Common myeloid progenitor, CD34-positive (primary cell): ENCODE measurements around the gene KLHDC7B.
A peak's percentile ranks its signal among the peaks of the same experiment; 100 is the strongest.
"Not testable (repeated sequence)": the region's sequence is repeated elsewhere in the genome, so short reads cannot be mapped to it uniquely, and the experiment has no call there.

ENCODE experiments used
- CTCF ChIA-PET: fragments of 350-600 bp; sonication (Branson Sonifier 250); formaldehyde crosslinking; loops from one replicate; lab custom pipeline; 2021; ENCODE audit warnings: antibody characterized with exemption; lab: Charles Lee
- POLR2A ChIA-PET: fragments of 350-600 bp; sonication (Branson Sonifier 250); formaldehyde crosslinking; loops from one replicate; lab custom pipeline; 2021; ENCODE audit warnings: antibody characterized with exemption; lab: Charles Lee
- DNase-seq, 3 donors: peaks; one replicate each; pipeline versions ENCODE4 v3.0.0 to v3.0.0-alpha.2; 2013
- H3K27ac ChIP-seq, 2 experiments: 1 replicate in 1 of 2; 2 replicates in 1 of 2; pipeline ENCODE4 v1.7.0; 2013; ENCODE audit warnings: inconsistent platforms in 2 of 2, low read length in 2 of 2, mild to moderate bottlenecking in 2 of 2, low read depth in 1 of 2, moderate library complexity in 1 of 2; ENCODE audit not compliant: severe bottlenecking in 2 of 2, insufficient read depth in 1 of 2, poor library complexity in 1 of 2
- H3K27me3 ChIP-seq, 5 experiments: replicated peaks in 2 of 5; 1 replicate in 3 of 5; 2 replicates in 2 of 5; pipeline versions ENCODE4 v1.6.1 to v1.7.0; 2013; ENCODE audit warnings: low read length in 4 of 5, mild to moderate bottlenecking in 2 of 5, moderate library complexity in 2 of 5, inconsistent platforms in 1 of 5; ENCODE audit not compliant: insufficient read depth in 5 of 5, control insufficient read depth in 4 of 5
- H3K36me3 ChIP-seq, 4 experiments: 1 replicate in 2 of 4; 2 replicates in 2 of 4; pipeline versions ENCODE4 v1.6.1 to v1.7.0; 2013; ENCODE audit warnings: low read length in 3 of 4, control low read depth in 1 of 4, mild to moderate bottlenecking in 1 of 4; ENCODE audit not compliant: control insufficient read depth in 4 of 4, insufficient read depth in 4 of 4
- H3K4me1 ChIP-seq, 4 experiments: 1 replicate in 3 of 4; 2 replicates in 1 of 4; pipeline versions ENCODE4 v1.6.1 to v1.7.1; 2013; ENCODE audit warnings: low read length in 3 of 4, mild to moderate bottlenecking in 3 of 4, control low read depth in 1 of 4, inconsistent platforms in 1 of 4, moderate library complexity in 1 of 4; ENCODE audit not compliant: control insufficient read depth in 4 of 4, insufficient read depth in 4 of 4; ENCODE audit errors: control extremely low read depth in 1 of 4
- H3K4me3 ChIP-seq, 7 experiments: 1 replicate in 4 of 7; 2 replicates in 3 of 7; pipeline versions ENCODE4 v1.5.1 to v1.7.0; 2013; ENCODE audit warnings: mild to moderate bottlenecking in 7 of 7, low read length in 6 of 7, moderate library complexity in 6 of 7, inconsistent platforms in 2 of 7, low read depth in 2 of 7, control low read depth in 1 of 7; ENCODE audit not compliant: insufficient read depth in 4 of 7, control insufficient read depth in 1 of 7; ENCODE audit errors: extremely low read depth in 1 of 7
- H3K9me3 ChIP-seq, 5 experiments: 1 replicate in 4 of 5; 2 replicates in 1 of 5; pipeline versions ENCODE4 v1.6.1 to v1.7.1; 2013; ENCODE audit warnings: low read length in 4 of 5, mild to moderate bottlenecking in 2 of 5, inconsistent platforms in 1 of 5, low read depth in 1 of 5, moderate library complexity in 1 of 5; ENCODE audit not compliant: control insufficient read depth in 4 of 5, insufficient read depth in 2 of 5; ENCODE audit errors: control extremely low read depth in 1 of 5
- WGBS: methylation state at CpG from one replicate; pipeline ENCODE4 v1.1.5; 2013; ENCODE audit not compliant: insufficient coverage; 5-methylcytosine and 5-hydroxymethylcytosine counted together

The KLHDC7B gene

DNA sequence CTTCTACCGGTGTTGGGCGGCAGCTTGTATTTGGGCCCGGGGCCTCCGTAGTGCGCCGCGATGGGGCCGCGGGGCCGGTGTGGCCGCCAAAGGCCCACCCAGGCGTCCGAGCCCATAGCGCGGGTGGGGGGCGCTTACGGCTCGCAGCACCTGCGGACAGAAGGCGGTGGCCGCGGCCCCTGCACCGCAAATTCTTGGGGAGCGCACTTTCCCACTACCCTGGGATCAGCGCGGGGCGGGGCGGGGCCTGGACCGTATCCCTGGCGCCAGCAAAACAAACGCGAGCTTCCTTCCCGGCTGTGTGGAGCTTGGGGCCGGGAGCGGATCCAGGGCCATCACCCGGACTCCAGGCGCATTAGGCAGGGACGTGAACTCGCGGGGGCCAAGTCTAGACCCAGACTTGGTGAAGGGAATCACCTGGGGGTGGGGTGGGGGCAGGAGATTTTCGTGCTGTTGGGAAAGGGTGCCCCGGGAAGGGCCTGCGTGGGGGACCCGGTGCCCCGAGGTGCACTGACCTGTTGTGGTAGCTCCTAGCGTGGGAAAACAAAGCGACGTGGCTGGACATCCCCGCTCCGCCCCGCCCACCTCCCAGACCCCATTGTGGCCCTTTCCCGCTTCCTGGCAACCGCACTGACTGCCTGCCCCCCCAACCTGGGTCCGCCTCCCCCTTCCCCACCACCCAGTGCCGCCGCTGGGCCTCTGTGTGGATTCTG, 13.6 kb upstream of the KLHDC7B start:
- WGBS = under 1% methylated on average over 41 of the region's 56 CpGs
- H3K4me3 ChIP-seq = peak overlapping the region; percentile 37 to 86 (median 66)
- peaks cover 0 to 41% (median 3%) of the 10 kb centered on the region in 5 experiments for H3K27me3 ChIP-seq
- DNase-seq = no peak
- H3K36me3 ChIP-seq = no peaks in the 10 kb centered on the region
- ChIA-PET CTCF (interaction anchor here (1.3 kb wide), 1 partner anchor 9 kb away, joined by 3 read pairs; no protein-coding TSS in a partner anchor), POLR2A (interaction anchor here (0.5 to 0.9 kb wide), 2 partner anchors 16 to 505 kb away, joined by 3 to 4 read pairs; no protein-coding TSS in a partner anchor)
- no peak overlapping the region for H3K27ac ChIP-seq
- H3K9me3 ChIP-seq = no peaks in the 10 kb centered on the region
- peaks cover 0 to 60% (median 48%) of the 10 kb centered on the region in 4 experiments for H3K4me1 ChIP-seq

DNA sequence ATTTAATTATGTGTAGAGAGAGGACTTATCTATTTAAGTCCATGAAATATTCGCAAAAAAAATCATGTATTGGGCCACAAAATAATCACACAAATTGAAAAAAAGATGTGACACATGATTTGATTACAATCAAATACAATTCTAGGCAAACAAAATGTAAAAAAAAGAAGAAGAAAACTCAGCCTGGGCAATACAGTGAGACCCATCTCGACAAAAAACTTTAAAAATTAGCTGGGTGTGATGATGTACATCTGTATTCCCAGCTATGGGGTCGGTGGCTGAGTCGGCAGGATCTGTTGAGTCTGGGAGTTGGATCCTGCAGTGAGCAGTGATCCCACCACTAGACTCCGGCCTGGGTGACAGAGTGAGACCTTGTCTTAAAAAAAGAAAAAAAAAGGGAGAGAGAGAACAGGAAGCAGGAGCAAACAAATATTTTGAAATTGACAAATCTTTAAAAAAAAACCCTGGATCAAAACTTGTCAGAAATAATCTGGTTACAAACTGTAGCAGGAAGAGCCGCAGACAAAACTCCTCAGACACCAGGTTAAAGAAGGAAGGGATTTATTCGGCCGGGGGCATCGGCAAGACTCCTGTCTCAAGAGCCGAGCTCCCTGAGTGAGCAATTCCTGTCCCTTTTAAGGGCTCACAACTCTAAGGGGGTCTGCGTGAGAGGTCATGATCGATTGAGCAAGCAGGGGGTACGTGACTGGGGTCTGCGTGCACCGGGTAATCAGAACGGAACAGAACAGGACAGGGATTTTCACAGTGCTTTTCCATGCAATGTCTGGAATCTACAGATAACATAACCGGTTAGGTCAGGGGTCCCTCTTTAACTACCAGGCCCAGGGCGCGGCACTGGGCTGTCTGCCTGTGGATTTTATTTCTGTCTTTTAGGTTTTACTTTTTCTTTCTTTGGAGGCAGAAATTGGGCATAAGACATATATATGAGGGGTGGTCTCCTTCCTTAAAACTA, 12.6 kb upstream of the KLHDC7B start:
- 95% methylated on average over 14 of the region's 19 CpGs for WGBS
- CTCF ChIA-PET = interaction anchor here (1.3 kb wide), 1 partner anchor 10 kb away, joined by 3 read pairs; no protein-coding TSS in a partner anchor
- POLR2A ChIA-PET = no interaction called here
- H3K27ac ChIP-seq = peak overlapping the region in 1 of 2 experiments; percentile 43
- H3K4me1 ChIP-seq = peaks cover 2 to 54% (median 43%) of the 10 kb centered on the region in 4 experiments
- no peak for DNase-seq
- peaks cover 0 to 41% (median 3%) of the 10 kb centered on the region in 5 experiments for H3K27me3 ChIP-seq
- peak overlapping the region in 2 of 7 experiments; percentile 62 to 86 for H3K4me3 ChIP-seq
- H3K36me3 ChIP-seq = no peaks in the 10 kb centered on the region
- no peaks in the 10 kb centered on the region for H3K9me3 ChIP-seq

DNA sequence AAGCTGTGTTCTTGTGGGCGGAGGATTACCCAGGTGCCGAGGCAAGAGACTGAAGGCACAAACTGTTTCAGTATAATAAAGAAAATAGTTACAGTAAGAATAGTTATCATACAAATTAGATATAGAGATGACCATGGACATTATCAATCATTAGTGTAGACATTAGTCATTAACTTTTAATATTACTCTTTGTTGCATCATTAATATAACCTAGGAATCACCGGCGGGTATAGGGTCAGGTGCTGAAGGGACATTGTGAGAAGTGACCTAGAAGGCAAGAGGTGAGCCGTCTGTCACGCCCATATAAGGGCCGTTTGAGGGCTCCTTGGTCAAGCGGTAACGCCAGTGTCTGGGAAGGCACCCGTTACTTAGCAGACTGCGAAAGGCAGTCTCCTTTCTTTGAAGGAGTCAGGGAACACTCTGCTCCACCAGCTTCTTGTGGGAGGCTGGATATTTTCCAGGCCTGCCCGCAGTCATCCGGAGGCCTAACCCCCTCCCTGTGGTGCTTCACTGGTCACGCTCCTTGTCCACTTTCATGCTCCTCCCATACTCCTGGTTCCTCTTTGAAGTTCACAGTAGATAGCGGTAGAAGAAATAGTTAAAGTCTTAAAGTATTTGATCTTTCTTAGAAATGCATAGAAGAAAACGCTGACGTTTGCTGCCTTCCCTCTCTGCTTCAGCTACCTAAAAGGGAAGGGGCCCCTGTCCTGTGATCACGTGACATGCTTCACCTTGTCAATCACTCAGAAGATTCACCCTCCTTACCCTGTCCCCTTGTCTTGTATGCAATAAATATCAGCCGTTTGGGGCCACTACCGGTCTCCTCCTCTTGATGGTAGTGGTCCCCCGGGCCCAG, 11.6 kb upstream of the KLHDC7B start:
- POLR2A ChIA-PET, H3K9me3 ChIP-seq, H3K36me3 ChIP-seq, H3K4me3 ChIP-seq, DNase-seq: not testable (repeated sequence)
- Histone ChIP-seq H3K27me3 (peaks cover 0 to 38% (median 3%) of the 10 kb centered on the region in 5 experiments), H3K4me1 (peaks cover 4 to 53% (median 50%) of the 10 kb centered on the region in 4 experiments), H3K27ac (peak overlapping the region in 1 of 2 experiments; percentile 58)
- 79% methylated on average over 11 of the region's 21 CpGs for WGBS
- CTCF ChIA-PET = interaction anchor here (0.8 kb wide), 1 partner anchor 8 kb away, joined by 4 read pairs; no protein-coding TSS in a partner anchor

DNA sequence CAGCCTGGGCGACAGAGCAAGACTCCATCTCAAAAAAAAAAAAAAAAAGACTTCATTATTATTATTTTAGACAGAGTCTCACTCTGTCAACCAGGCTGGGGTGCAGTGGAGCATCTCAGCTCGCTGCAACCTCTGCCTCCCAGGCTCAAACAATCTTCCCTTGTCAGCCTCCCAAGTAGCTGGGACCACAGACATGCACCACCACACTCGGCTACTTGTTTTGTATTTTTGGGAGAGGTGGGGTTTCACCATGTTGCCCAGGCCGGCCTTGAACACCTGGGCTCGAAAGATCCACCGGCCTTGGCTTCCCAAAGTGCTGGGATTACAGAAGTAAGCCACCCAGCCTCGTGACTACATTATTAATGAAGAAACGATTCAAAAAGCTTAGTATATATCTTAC, 10.6 kb upstream of the KLHDC7B start:
- H3K36me3 ChIP-seq = no peaks in the 10 kb centered on the region
- CTCF ChIA-PET = interaction anchor here (1.5 to 2.1 kb wide), 2 partner anchors 9 to 10 kb away, joined by 5 to 14 read pairs; partner anchors contain the start of genes KLHDC7B and SCO2
- no peaks in the 10 kb centered on the region for H3K9me3 ChIP-seq
- H3K27ac ChIP-seq = no peak overlapping the region
- no peak overlapping the region for H3K4me3 ChIP-seq
- peaks cover 8 to 56% (median 47%) of the 10 kb centered on the region in 4 experiments for H3K4me1 ChIP-seq
- peaks cover 0 to 28% (median 3%) of the 10 kb centered on the region in 5 experiments for H3K27me3 ChIP-seq
- POLR2A ChIA-PET = no interaction called here
- no peak for DNase-seq
- WGBS = 90% methylated on average over 5 of the region's 8 CpGs

DNA sequence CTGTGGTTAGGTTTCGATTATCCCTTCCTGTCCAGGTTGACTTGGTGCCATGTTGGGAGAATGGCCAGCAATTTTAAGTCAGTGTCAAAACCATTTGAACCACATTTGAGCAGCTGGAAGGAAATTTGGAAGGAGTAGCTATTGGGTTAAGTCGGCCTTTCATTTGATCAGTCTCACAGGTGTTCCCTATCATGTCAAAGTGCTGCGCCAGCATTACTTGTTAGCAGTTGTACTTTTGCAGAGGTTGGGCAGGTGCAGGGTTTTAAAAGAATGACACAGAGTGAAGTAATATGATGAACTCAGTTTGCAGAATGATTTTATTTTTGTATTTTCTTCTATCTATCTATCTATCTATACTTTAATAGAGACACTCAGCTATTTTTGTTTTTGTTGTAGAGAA, 9.5 kb upstream of the KLHDC7B start:
- Histone ChIP-seq H3K36me3 (no peaks in the 10 kb centered on the region), H3K9me3 (no peaks in the 10 kb centered on the region), H3K4me1 (peaks cover 13 to 55% (median 45%) of the 10 kb centered on the region in 4 experiments), H3K27ac (no peak overlapping the region), H3K27me3 (peaks cover 0 to 17% (median 3%) of the 10 kb centered on the region in 5 experiments), H3K4me3 (no peak overlapping the region)
- ChIA-PET POLR2A (no interaction called here), CTCF (interaction anchor here (1.0 to 2.1 kb wide), 3 partner anchors 9 to 83 kb away, joined by 3 to 14 read pairs (median 5); partner anchors contain the start of genes KLHDC7B and SCO2)
- no peak for DNase-seq
- WGBS = 95% methylated on average over 3 of the region's 3 CpGs

DNA sequence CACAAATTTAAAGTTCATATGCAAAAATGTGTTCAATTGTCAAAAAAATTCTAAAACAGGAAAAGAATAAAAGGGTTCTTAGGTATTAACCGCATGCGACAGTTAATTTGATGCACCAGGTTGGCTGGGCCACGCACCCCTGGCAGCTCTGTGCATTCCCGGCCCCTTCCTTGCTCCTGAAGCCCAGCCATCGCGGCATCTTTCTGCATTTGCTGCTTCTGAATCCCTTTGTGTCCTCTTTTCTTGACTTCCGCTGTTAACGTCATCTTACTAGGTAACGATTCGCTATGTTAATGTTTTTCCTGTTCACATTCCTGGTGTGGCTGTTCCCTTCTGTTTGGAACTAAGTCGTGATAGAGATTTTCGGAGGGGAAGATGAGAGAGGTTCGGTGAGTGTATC, 7.9 kb upstream of the KLHDC7B start:
- POLR2A ChIA-PET = interaction anchor here (1.4 kb wide), 1 partner anchor 11 kb away, joined by 6 read pairs; no protein-coding TSS in a partner anchor
- WGBS = 98% methylated on average over 13 of the region's 13 CpGs
- no peaks in the 10 kb centered on the region for H3K36me3 ChIP-seq
- DNase-seq = no peak
- H3K4me3 ChIP-seq = no peak overlapping the region
- H3K9me3 ChIP-seq = no peaks in the 10 kb centered on the region
- H3K4me1 ChIP-seq = peaks cover 13 to 56% (median 35%) of the 10 kb centered on the region in 4 experiments
- CTCF ChIA-PET = interaction anchor here (1.2 to 4.1 kb wide), 3 partner anchors 10 to 26 kb away, joined by 3 to 53 read pairs (median 10); partner anchors contain the start of genes SCO2, SYCE3 and TYMP
- H3K27ac ChIP-seq = peak overlapping the region in 1 of 2 experiments; percentile 98
- H3K27me3 ChIP-seq = peaks cover 0 to 2% (median 0%) of the 10 kb centered on the region in 5 experiments
